Type B pancreatic cell (in vitro differentiated cells): ENCODE data around the gene PPP6R3. TPM values are rescaled to one million over a fixed set of nuclear protein-coding genes. Genes with fewer than 3 reads are reported as not detected.
"Not testable (repeated sequence)": the region's sequence is repeated elsewhere in the genome, so short reads cannot be mapped to it uniquely, and the experiment has no call there.

ENCODE experiments used
- DNase-seq: peaks from one replicate; pipeline ENCODE4 v3.0.0; 2021; ENCODE audit warnings: mixed read lengths; ENCODE audit not compliant: unreplicated experiment; ENCODE audit errors: extremely low spot score
- H3K27ac Mint-ChIP-seq: 2 replicates; pipeline ENCODE4 v1.8.0; 2021; ENCODE audit warnings: mild to moderate bottlenecking, mixed read lengths
- H3K27me3 Mint-ChIP-seq: 2 replicates; pipeline ENCODE4 v1.8.0; 2021; ENCODE audit warnings: mixed read lengths
- H3K36me3 Mint-ChIP-seq: 2 replicates; pipeline ENCODE4 v1.8.0; 2021; ENCODE audit warnings: mixed read lengths
- H3K4me1 Mint-ChIP-seq: one replicate; pipeline ENCODE4 v1.8.0; 2021; ENCODE audit warnings: mixed read lengths; ENCODE audit not compliant: unreplicated experiment
- H3K4me3 Mint-ChIP-seq: 2 replicates; pipeline ENCODE4 v1.8.0; 2021; ENCODE audit warnings: mild to moderate bottlenecking, mixed read lengths
- H3K9me3 Mint-ChIP-seq: 2 replicates; pipeline ENCODE4 v1.8.0; 2021; ENCODE audit warnings: mixed read lengths
- CTCF ChIP-seq: fragments of 200-600 bp; sonication (generic); conservative IDR thresholded peaks from 2 replicates; pipeline ENCODE4 v1.5.0; 2021; ENCODE audit warnings: antibody characterized with exemption, mild to moderate bottlenecking
- total RNA-seq: library from RNA; stranded (reverse); gene quantifications from 2 replicates; pipeline ENCODE4 v1.2.1, GENCODE V29; 2021; ENCODE audit warnings: low replicate concordance

PPP6R3 gene
- total RNA-seq, 1 donor from 2014 or later: 104 TPM

DNA sequence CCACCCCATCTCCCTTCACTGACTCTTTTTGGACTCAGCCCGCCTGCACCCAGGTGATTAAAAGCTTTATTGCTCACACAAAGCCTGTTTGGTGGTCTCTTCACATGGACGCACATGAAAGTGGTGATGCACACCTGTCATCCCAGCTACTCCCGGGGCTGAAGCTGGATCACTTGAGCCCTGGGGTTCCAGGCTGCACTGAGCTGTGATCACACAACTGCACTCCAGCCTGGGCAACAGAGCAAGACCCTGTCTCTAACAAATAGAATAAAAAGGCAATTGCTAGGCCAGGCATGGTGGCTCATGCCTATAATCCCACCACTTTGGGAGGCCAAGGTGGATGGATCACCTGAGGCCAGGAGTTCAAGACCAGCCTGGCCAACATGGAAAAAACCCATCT is 178.8 kb downstream of the PPP6R3 start:
- H3K36me3 Mint-ChIP-seq, H3K4me3 Mint-ChIP-seq, DNase-seq, H3K27ac Mint-ChIP-seq, H3K9me3 Mint-ChIP-seq, H3K4me1 Mint-ChIP-seq: not testable (repeated sequence)
- peaks cover 36% of the 10 kb centered on the region for H3K27me3 Mint-ChIP-seq

- Mint-ChIP-seq H3K27ac (no peak overlapping the region), H3K4me3 (no peak overlapping the region), H3K9me3 (no peaks in the 10 kb centered on the region), H3K27me3 (peaks cover 17% of the 10 kb centered on the region), H3K36me3 (no peaks in the 10 kb centered on the region), H3K4me1 (peaks cover 8% of the 10 kb centered on the region)
- DNase-seq: no peak
- TF ChIP-seq CTCF: no peak
Measured at GRCh38 chr11:68641880-68642279, 181.3 kb downstream of the PPP6R3 start.

- Mint-ChIP-seq H3K9me3 (peaks cover 6% of the 10 kb centered on the region), H3K27ac (no peak overlapping the region), H3K4me3 (no peak overlapping the region), H3K4me1 (peaks cover 8% of the 10 kb centered on the region), H3K36me3 (no peaks in the 10 kb centered on the region), H3K27me3 (peaks cover 13% of the 10 kb centered on the region)
- no peak for DNase-seq
- no peak for TF ChIP-seq CTCF
Measured at GRCh38 chr11:68643585-68643984, 183.0 kb downstream of the PPP6R3 start.

DNA sequence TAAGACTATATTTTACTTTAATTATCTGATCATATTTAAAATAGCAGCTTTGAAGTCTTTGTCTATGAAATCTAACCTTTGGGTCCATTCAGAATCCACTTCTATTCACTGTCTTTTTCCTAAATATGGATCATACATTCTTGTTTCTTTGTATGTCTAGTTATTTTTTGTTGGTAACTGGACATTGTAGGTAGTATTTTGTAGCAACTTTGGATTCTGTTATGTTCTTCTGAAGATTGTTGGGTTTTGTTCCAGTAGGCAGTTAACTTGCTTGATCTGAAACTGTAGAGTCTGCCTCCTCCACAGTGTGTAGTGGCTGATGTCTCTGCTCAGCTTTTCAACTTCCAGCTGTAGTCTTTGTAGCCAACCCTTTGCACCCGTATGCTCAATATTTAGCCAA is 186.3 kb downstream of the PPP6R3 start:
- H3K9me3 Mint-ChIP-seq: peaks cover 6% of the 10 kb centered on the region
- no peaks in the 10 kb centered on the region for H3K36me3 Mint-ChIP-seq
- DNase-seq: no peak
- no peak for TF ChIP-seq CTCF
- H3K27me3 Mint-ChIP-seq: peaks cover 15% of the 10 kb centered on the region
- H3K27ac Mint-ChIP-seq: no peak overlapping the region
- peaks cover 8% of the 10 kb centered on the region for H3K4me1 Mint-ChIP-seq
- no peak overlapping the region for H3K4me3 Mint-ChIP-seq

- no peak overlapping the region for H3K4me3 Mint-ChIP-seq
- H3K27ac Mint-ChIP-seq: no peak overlapping the region
- peaks cover 8% of the 10 kb centered on the region for H3K27me3 Mint-ChIP-seq
- H3K36me3 Mint-ChIP-seq: no peaks in the 10 kb centered on the region
- no peak for TF ChIP-seq CTCF
- no peaks in the 10 kb centered on the region for H3K4me1 Mint-ChIP-seq
- DNase-seq: no peak
- H3K9me3 Mint-ChIP-seq: peaks cover 6% of the 10 kb centered on the region
Measured at GRCh38 chr11:68649851-68650555, 189.5 kb downstream of the PPP6R3 start.

GRCh38 chr11:68650801-68651200 is 190.2 kb downstream of the PPP6R3 start:
- peaks cover 11% of the 10 kb centered on the region for H3K27me3 Mint-ChIP-seq

More at GRCh38 chr11:68650801-68651200, 190.2 kb downstream of the PPP6R3 start:
- Mint-ChIP-seq H3K36me3 (no peaks in the 10 kb centered on the region), H3K4me1 (no peaks in the 10 kb centered on the region), H3K9me3 (peaks cover 13% of the 10 kb centered on the region), H3K27ac (no peak overlapping the region), H3K4me3 (no peak overlapping the region)
- no peak for DNase-seq
- no peak for TF ChIP-seq CTCF
